ENCODE data around the gene SEC16A. TPM values are rescaled to one million over a fixed set of nuclear protein-coding genes. Genes with fewer than 3 reads are reported as not detected.

The SEC16A gene
- total and polyA plus RNA-seq, 4 donors, result 44.2 to 78.8 (median 46.7) TPM

GRCh38 chr9:136504512-136505348 lies 21.9 kb upstream of the SEC16A start:
- Histone ChIP-seq H3K9me3 (ENCODE audit: control insufficient read depth in 4 of 4, insufficient read depth in 3 of 4, low read length in 3 of 4) (peaks cover 0 to 1% (median 0%) of the 10 kb centered on the region in 4 donors), H3K27me3 (ENCODE audit: control insufficient read depth in 3 of 3, insufficient read depth in 3 of 3, low read length in 2 of 3) (no peaks in the 10 kb centered on the region), H3K4me1 (ENCODE audit: control insufficient read depth in 5 of 5, insufficient read depth in 5 of 5, low read length in 5 of 5) (peaks cover 0 to 2% (median 0%) of the 10 kb centered on the region in 5 donors), H3K36me3 (ENCODE audit: control insufficient read depth in 4 of 4, insufficient read depth in 4 of 4, low read length in 4 of 4) (peaks cover 7 to 94% (median 19%) of the 10 kb centered on the region in 4 donors), H3K27ac (ENCODE audit: low read depth in 1 of 2, low read length in 1 of 2) (peak overlapping the region in 1 of 2 donors; percentile 15), H3K9ac (ENCODE audit: insufficient read depth in 1 of 2, low read length in 2 of 2) (no peak overlapping the region), H3K4me3 (no peak overlapping the region)
- no peak for TF ChIP-seq CTCF (IDR thresholded peaks at IDR 0.05; ENCODE audit: control extremely low read depth, extremely low read depth)
- DNase-seq, result no peak
- ATAC-seq (ENCODE audit: insufficient read depth, low FRiP score), result no peak
- WGBS, 2 donors, result 93 to 95% methylated on average over 68 of the region's 68 CpGs

- Histone ChIP-seq H3K36me3 (ENCODE audit: control insufficient read depth in 4 of 4, insufficient read depth in 4 of 4, low read length in 4 of 4) (peaks cover 4 to 95% (median 23%) of the 10 kb centered on the region in 4 donors), H3K4me3 (no peak overlapping the region), H3K9me3 (ENCODE audit: control insufficient read depth in 4 of 4, insufficient read depth in 3 of 4, low read length in 3 of 4) (no peaks in the 10 kb centered on the region), H3K4me1 (ENCODE audit: control insufficient read depth in 5 of 5, insufficient read depth in 5 of 5, low read length in 5 of 5) (peaks cover 0 to 1% (median 0%) of the 10 kb centered on the region in 5 donors), H3K27me3 (ENCODE audit: control insufficient read depth in 3 of 3, insufficient read depth in 3 of 3, low read length in 2 of 3) (no peaks in the 10 kb centered on the region), H3K27ac (ENCODE audit: low read depth in 1 of 2, low read length in 1 of 2) (no peak overlapping the region), H3K9ac (ENCODE audit: insufficient read depth in 1 of 2, low read length in 2 of 2) (no peak overlapping the region)
- 88 to 89% methylated on average over 33 of the region's 33 CpGs for WGBS, 2 donors
- no peak for TF ChIP-seq CTCF (IDR thresholded peaks at IDR 0.05; ENCODE audit: control extremely low read depth, extremely low read depth)
- ATAC-seq (ENCODE audit: insufficient read depth, low FRiP score), result no peak
- no peak for DNase-seq
Measured at GRCh38 chr9:136502940-136503550, 20.2 kb upstream of the SEC16A start.

GRCh38 chr9:136502196-136502595 lies 19.4 kb upstream of the SEC16A start:
- WGBS, 2 donors, result 97 to 98% methylated on average over 33 to 38 of the region's 38 CpGs
- Histone ChIP-seq H3K4me3 (no peak overlapping the region), H3K9me3 (ENCODE audit: control insufficient read depth in 4 of 4, insufficient read depth in 3 of 4, low read length in 3 of 4) (no peaks in the 10 kb centered on the region), H3K27me3 (ENCODE audit: control insufficient read depth in 3 of 3, insufficient read depth in 3 of 3, low read length in 2 of 3) (no peaks in the 10 kb centered on the region), H3K9ac (ENCODE audit: insufficient read depth in 1 of 2, low read length in 2 of 2) (no peak overlapping the region), H3K36me3 (ENCODE audit: control insufficient read depth in 4 of 4, insufficient read depth in 4 of 4, low read length in 4 of 4) (peaks cover 4 to 95% (median 19%) of the 10 kb centered on the region in 4 donors), H3K27ac (ENCODE audit: low read depth in 1 of 2, low read length in 1 of 2) (no peak overlapping the region), H3K4me1 (ENCODE audit: control insufficient read depth in 5 of 5, insufficient read depth in 5 of 5, low read length in 5 of 5) (peaks cover 0 to 1% (median 0%) of the 10 kb centered on the region in 5 donors)
- ATAC-seq (ENCODE audit: insufficient read depth, low FRiP score) (no peak), DNase-seq (no peak)
- TF ChIP-seq CTCF (IDR thresholded peaks at IDR 0.05; ENCODE audit: control extremely low read depth, extremely low read depth), result no peak

Data from lung (tissue), 12 donors.